HG03103 (cell line): ENCODE results near the gene ITGA3.
"Not testable (repeated sequence)": the region's sequence is repeated elsewhere in the genome, so short reads cannot be mapped to it uniquely, and the experiment has no call there.

Experiments used
- ATAC-seq: cut with Tn5 transposase; IDR thresholded peaks from one replicate; pipeline ENCODE4 v1.9.1; 2021; ENCODE audit warnings: low read depth; ENCODE audit not compliant: unreplicated experiment

The ITGA3 gene

DNA sequence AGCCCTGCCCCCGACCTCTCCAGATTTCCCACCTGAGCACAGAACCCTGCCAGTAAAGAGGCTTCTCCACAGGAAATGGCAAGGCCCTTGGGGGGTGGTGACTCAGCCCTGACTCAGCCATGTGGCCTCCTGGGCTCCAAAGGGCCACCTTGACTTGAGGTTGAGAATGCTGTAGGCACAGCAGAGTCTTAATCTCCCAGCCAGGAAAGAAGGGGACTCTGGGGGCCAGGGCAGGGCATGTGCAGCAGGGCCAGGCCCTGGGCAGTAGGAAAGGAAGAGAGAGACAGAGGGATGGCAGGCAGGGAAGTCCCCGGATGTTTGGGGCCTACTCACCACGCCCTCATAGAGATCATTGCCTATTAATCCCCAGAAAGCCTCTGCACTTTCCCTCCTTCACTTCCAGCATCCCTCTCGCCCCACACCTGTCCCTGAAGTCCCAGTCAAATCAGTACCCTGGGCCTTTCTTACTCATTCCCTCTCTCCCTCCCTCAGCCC, 4.8 kb upstream of the ITGA3 start:
- no peak for ATAC-seq

- no peak for ATAC-seq
These were observed 4.3 kb upstream of the ITGA3 start for GRCh38 chr17:50051606-50052005.

DNA sequence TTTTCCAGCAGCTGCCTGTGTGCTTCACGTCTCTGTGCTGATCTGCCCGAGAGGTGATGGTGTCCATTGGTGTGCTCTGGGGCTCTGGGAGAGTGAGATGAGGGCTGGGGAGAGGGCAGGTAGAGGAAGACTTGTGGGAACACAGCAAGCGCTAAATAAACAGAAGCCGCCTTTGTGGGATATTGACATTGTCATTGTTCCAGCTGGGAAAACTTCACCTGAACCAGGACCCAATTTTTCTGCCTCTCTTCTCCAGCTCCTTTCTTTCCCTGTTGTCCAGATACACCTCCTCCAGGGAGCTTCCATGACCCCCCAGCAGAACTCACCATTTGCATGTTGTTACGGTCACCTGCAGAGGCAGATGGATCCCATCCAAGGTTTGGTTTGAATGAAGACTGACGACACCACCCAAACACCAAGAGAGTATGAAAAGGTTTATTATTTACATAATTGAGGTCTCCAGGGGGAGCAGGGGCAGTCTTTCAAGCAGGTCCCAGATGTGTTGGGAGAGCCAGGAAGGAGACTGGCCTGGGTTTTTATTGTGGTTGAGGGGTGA, 3.6 kb upstream of the ITGA3 start:
- ATAC-seq, result no peak

DNA sequence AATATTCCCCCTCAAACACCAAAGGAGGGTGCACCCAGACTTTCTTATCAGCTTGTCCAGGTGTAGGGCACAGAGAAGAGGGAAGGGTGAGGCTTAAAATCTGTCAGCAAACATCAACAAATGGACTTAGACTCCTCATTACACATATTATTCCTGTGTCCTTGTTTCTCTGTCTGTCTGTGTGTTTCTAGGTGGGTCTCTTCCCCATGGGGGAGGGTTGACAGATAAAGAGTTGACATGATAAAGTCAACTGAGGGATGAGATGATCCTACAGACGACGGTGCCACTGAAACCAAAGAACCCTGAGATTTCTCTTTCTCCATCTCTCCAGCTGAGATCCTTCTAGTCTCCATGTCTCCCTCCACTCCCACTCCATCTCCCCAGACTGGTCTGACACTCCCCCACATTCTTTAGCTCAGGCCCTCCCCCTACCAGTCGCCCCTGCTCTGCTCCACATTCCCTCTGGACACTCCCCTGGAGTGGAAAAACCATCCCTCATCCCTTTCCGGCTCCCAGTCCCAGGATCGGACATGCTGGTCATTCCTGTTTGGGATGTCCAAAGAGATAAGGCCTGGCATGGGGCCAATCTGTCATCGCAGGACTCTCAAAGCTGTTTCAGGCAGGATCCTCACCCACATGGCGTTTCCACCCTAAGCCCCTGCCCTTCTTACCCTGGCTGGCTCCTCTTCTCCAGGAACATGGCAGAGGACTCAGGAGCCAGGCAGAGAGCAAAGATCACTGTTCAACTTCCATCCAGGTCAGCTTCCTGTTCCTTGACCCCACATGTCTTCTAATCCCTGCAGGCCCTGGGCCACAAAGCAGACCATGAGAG, 2.9 kb upstream of the ITGA3 start:
- ATAC-seq, result no peak

DNA sequence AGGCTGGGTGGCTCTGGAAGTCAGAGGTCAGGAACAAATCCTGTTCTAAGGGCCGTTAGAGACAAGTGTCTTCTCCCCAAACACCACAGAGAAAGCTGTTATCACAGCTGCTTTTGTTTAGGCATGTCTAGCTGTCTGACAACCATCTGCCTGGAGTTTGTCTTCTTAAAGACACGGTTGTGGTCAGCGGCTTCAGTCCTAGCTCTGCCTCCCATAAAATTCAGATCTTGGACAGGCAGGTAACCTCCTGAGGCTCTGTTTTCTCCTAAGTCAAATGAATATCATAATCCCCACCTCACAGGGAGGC, 2.3 kb upstream of the ITGA3 start:
- no peak for ATAC-seq

GRCh38 chr17:50055055-50055425, 870 bp upstream of the ITGA3 start:
- ATAC-seq, result no peak

- peak; percentile 43 for ATAC-seq
These were observed 479 bp downstream of the ITGA3 start for GRCh38 chr17:50056217-50056960.

- no peak for ATAC-seq
These were observed 1.0 kb downstream of the ITGA3 start for GRCh38 chr17:50056961-50057330.

DNA sequence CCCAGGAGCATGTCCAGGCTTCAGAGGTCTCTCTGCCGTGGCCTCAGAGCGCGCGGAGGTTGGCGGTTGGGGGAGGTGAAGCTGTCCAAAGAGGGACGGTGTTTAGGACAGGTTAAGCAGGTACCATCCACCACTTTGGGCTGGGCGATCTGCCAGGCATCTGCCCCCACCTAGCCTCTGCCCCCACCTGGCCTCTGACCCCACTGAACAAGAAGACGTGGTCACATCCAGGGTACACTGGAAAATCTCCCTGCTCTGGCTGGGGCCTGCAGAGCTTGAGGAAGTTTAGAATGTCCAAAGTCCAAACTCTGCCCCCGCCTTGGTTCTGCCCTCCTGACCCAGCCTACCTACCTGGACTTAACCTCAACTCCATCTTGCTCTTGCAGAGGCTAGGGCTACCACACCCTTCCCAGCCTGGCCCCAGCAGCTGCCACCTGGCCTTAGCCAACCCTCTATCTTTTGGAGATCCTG, 1.6 kb downstream of the ITGA3 start:
- ATAC-seq, result no peak

GRCh38 chr17:50058296-50058953, 2.5 kb downstream of the ITGA3 start:
- no peak for ATAC-seq

GRCh38 chr17:50059256-50059655, 3.3 kb downstream of the ITGA3 start:
- ATAC-seq, result no peak

DNA sequence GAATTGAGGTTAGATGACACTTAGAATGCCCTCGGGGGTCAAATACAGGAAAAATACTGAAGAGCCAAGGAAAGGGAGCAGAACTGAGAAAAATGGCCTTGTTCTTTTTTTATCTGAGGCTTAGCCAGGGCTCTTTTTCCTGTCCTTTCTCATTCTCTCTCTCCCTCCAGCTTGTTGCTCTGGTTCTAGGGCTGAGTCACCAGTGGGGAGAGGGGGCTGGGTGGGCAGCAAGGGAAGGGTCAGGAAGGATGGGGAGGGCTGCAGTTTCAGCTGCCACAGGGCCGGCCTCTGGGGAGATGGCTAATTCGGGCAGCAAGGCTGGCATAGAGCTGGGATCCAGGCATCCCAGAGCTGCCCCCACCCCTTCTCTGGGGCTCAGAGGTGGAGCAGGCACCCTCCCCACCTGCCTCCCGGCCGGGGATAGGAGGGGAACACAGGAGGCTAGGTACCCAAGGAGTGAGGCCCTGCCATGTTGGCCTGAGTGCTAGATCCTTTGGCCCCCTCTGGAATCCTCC, 3.9 kb downstream of the ITGA3 start:
- ATAC-seq, result no peak

- no peak for ATAC-seq
These were observed 5.2 kb downstream of the ITGA3 start for GRCh38 chr17:50060951-50061712.

DNA sequence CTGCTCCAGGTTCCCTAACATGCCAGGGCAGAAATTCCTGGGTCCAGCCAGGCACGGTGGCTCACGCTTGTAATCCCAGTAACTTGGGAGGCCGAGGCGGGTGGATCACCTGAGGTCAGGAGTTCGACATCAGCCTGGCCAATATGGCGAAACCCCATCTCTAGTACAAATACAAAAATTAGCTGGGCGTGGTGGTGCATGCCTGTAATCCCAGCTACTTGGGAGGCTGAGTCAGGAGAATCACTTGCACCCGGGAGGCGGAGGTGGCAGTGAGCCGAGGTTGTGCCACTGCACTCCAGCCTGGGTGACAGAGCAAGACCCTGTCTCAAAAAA, 5.8 kb downstream of the ITGA3 start:
- not testable (repeated sequence) for ATAC-seq

- no peak for ATAC-seq
These were observed 6.7 kb downstream of the ITGA3 start for GRCh38 chr17:50062293-50063243.

GRCh38 chr17:50063561-50064252, 7.8 kb downstream of the ITGA3 start:
- ATAC-seq, result no peak

- ATAC-seq, result no peak
These were observed 8.5 kb downstream of the ITGA3 start for GRCh38 chr17:50064253-50065001.

GRCh38 chr17:50065056-50065455, 9.1 kb downstream of the ITGA3 start:
- no peak for ATAC-seq
